ENCODE measurements around the gene CCL27.

- no peak for TF ChIP-seq CTCF (IDR thresholded peaks at IDR 0.05)
- TF ChIP-seq, protein P1, sequence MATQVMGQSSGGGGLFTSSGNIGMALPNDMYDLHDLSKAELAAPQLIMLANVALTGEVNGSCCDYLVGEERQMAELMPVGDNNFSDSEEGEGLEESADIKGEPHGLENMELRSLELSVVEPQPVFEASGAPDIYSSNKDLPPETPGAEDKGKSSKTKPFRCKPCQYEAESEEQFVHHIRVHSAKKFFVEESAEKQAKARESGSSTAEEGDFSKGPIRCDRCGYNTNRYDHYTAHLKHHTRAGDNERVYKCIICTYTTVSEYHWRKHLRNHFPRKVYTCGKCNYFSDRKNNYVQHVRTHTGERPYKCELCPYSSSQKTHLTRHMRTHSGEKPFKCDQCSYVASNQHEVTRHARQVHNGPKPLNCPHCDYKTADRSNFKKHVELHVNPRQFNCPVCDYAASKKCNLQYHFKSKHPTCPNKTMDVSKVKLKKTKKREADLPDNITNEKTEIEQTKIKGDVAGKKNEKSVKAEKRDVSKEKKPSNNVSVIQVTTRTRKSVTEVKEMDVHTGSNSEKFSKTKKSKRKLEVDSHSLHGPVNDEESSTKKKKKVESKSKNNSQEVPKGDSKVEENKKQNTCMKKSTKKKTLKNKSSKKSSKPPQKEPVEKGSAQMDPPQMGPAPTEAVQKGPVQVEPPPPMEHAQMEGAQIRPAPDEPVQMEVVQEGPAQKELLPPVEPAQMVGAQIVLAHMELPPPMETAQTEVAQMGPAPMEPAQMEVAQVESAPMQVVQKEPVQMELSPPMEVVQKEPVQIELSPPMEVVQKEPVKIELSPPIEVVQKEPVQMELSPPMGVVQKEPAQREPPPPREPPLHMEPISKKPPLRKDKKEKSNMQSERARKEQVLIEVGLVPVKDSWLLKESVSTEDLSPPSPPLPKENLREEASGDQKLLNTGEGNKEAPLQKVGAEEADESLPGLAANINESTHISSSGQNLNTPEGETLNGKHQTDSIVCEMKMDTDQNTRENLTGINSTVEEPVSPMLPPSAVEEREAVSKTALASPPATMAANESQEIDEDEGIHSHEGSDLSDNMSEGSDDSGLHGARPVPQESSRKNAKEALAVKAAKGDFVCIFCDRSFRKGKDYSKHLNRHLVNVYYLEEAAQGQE (IDR thresholded peaks at IDR 0.05; ENCODE audit: insufficient read depth in 1 of 2, low read depth in 2 of 2, low read length in 1 of 2) = no peak
- TF ChIP-seq POLR2AphosphoS5 (IDR thresholded peaks at IDR 0.05; ENCODE audit: low read depth, low read length) = no peak
These were observed 21.7 kb upstream of the CCL27 start for GRCh38 chr9:34684145-34684544.

Data from Panc1 (cell line).